Coronary artery (tissue), 2 donors: ENCODE data around the gene MAP2K5.

Source experiments
- DNase-seq: peaks from one replicate; pipeline ENCODE4 v3.0.0-alpha.2; 2017; ENCODE audit warnings: low spot score
- H3K27ac ChIP-seq, 2 donors: fragments of 200-600 bp; sonication (generic); one replicate each; pipeline ENCODE4 v1.5.1; 2016 to 2019
- H3K4me3 ChIP-seq: fragments of 200-600 bp; sonication (generic); 2 replicates; pipeline ENCODE4 v1.5.1; 2016; ENCODE audit warnings: mild to moderate bottlenecking, moderate library complexity
- TF ChIP-seq, protein P1 (sequence below): fragments of 200-600 bp; sonication (generic); IDR thresholded peaks from one replicate; pipeline ENCODE4 v1.5.1; 2019; ENCODE audit warnings: antibody characterized with exemption

Gene MAP2K5

DNA sequence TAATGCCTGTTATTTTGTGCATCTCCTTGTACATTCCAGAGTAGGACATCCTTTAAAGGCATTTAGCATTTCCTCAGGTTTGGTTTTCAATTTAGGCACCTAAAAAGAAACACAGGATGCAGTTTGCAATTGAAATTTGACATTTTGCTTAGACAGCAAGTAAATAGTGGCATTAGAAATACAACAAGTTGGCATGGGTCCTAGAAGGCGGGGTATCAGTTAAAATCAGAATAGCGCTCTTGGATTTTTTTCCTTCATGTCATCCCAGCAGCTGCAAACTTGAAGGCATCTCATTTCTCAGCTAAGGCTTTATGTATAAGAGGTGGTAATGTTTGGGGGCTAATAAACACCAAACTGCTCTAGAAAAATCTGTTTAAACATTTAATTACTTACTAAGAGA is 235.3 kb downstream of the MAP2K5 start:
- TF ChIP-seq, protein P1, sequence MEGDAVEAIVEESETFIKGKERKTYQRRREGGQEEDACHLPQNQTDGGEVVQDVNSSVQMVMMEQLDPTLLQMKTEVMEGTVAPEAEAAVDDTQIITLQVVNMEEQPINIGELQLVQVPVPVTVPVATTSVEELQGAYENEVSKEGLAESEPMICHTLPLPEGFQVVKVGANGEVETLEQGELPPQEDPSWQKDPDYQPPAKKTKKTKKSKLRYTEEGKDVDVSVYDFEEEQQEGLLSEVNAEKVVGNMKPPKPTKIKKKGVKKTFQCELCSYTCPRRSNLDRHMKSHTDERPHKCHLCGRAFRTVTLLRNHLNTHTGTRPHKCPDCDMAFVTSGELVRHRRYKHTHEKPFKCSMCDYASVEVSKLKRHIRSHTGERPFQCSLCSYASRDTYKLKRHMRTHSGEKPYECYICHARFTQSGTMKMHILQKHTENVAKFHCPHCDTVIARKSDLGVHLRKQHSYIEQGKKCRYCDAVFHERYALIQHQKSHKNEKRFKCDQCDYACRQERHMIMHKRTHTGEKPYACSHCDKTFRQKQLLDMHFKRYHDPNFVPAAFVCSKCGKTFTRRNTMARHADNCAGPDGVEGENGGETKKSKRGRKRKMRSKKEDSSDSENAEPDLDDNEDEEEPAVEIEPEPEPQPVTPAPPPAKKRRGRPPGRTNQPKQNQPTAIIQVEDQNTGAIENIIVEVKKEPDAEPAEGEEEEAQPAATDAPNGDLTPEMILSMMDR, result no peak
- Histone ChIP-seq H3K4me3 (no peak overlapping the region), H3K27ac (no peak overlapping the region)
- no peak for DNase-seq

DNA sequence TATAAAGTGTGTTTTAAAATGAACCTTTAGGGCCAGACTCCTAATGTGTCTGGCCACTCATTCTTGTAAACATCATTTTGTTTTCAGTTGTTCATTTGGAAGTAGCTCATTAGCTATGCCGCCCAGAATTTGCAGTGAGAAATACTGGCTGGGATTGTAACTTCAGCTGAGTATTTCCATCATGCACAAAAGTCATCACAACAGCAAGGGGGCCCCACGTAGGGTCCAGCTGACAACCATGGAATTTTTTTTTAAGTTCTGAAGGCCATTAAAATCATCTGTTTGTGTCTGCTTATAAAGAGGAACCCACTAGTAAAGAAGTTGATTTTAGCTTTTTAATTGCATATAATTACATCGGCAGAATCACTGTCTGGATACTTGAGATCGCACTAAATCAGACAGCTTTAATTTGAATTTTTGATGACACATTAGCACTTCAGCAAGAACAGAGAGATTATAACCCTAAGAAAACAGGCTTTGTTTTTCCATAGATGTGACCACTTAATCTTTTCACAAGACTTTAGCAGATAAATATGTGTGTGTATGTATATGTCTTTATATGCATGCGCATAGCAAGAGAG is 236.6 kb downstream of the MAP2K5 start:
- TF ChIP-seq, protein P1, result no peak
- no peak overlapping the region for H3K4me3 ChIP-seq
- DNase-seq, result no peak
- H3K27ac ChIP-seq, result no peak overlapping the region

DNA sequence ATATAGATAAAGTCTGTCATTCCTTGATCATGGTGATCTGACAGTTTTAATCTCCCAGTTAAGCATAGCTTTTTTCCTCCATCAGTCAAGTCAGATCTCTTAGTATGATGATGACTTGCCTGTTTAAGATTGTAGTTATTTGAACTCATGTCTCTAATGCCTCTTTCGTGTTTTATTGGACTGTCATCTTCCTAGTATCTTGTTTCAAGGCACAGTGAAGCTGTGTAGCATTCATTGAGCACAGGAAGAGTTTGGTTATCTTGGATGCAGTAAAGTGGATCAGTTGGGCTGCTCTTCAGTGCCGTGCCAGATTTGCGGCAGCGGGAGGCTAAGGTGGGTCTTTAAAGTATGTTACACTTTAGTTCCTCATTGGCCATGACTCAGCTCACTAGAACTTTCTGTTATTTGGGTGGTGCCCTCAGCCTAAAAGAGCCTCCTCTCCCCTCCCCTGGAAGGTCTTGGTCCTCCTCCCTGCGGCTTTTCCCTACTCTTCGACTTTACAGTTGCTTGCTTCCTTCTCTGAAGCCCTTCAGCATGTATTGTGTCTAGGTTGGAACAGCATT is 237.1 kb downstream of the MAP2K5 start:
- TF ChIP-seq, protein P1, result no peak
- no peak for DNase-seq
- H3K4me3 ChIP-seq, result no peak overlapping the region
- no peak overlapping the region for H3K27ac ChIP-seq

DNA sequence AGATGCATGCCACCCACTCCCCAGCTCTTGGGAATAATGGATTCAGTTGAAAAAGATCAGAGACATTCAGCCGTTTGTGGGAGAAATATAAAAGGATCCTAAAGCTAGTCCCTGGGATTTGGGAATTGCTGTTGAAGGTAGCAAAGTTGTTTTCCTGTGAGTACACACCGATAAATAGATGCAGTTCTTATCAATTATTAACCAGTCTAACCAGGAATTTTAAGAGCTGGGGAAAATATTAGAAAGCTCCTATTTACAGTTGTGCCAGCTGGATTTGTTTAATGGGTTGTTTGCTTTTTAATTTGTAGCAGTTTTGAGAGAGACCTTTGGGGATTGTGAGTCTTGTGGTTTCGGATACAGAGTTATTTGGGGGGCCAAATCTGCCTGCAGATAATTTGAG is 238.6 kb downstream of the MAP2K5 start:
- Histone ChIP-seq H3K27ac (no peak overlapping the region), H3K4me3 (no peak overlapping the region)
- DNase-seq, result no peak
- TF ChIP-seq, protein P1, result no peak

DNA sequence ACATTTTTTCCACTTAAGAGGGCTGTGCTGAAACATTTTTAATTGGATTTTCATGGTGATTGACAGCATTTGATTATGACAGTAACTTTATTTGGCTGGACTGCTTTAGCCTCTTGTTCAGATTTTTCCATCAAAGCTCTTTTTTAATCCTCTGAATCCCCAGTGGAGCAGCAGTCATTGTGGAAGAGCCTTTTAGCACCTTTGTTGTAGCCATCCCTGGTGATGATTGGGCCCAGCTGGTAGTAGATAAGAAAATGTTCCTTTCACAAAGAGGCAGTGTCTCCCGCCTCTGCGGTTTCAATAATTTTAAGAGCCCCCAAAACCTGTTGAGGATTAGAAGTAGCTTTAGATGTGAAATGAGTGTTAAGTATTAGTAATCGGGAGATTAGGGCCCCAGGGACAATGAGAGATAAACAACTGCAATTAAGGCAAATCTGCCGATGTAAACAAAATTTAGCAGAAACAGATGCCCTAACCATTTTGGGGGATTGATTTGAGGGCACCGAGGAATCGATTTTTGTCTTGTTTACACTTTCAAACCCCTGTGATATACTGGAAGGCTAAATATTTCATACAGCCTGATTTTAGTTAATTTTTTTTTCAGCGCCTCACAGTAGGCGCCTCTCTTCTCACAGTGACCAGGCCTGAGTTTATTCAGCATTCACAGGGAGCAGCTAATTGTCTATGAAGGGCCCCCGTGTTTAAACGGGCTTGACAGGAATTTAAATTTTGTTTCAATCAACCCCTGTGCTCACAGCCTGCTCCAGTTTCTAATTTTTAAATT is 239.6 kb downstream of the MAP2K5 start:
- Histone ChIP-seq H3K4me3 (no peak overlapping the region), H3K27ac (no peak overlapping the region)
- DNase-seq, result no peak
- TF ChIP-seq, protein P1, result no peak

DNA sequence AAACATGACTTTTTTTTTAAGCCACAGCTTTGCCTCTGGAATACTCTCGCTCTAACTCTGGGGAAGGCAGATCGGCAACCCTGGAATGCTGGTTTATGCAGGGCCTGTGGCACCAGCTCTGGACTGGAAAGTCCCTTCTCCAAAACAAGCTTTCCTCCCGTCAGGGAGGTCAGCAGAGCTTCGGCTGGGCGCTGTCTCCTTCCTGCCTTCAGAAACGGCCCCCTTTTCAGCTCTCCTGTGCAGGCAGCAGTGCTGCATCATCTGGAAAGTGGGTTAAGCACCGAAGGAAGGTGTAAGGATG is 240.1 kb downstream of the MAP2K5 start:
- TF ChIP-seq, protein P1, result no peak
- no peak overlapping the region for H3K4me3 ChIP-seq
- H3K27ac ChIP-seq, result no peak overlapping the region
- DNase-seq, result no peak

DNA sequence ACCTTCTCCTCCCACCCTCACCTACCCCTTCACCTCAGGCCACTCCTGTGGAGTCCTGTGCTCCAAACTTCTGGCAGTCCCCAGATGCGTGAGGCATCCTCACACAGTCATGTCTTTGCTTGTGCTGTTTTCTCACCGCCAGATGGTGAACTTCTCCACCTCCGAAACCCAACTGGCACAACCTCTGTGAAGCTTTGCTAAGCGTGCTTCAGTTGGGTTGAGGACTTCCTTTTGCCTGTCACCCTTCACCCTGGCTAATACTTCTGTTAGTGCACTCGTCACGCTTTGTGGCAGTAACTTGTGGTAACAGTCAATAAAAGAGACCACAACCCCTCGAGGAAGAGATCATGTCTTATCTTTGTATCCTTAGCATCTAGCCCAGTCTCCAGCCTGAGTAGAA is 240.8 kb downstream of the MAP2K5 start:
- no peak for DNase-seq
- TF ChIP-seq, protein P1, result no peak
- Histone ChIP-seq H3K4me3 (no peak overlapping the region), H3K27ac (no peak overlapping the region)
